GM21786 (cell line): ENCODE measurements around the gene CENPI.
A peak's percentile ranks its signal among the peaks of the same experiment; 100 is the strongest.
"Not testable (repeated sequence)": the region's sequence is repeated elsewhere in the genome, so short reads cannot be mapped to it uniquely, and the experiment has no call there.

ENCODE experiments used
- ATAC-seq: cut with Tn5 transposase; IDR thresholded peaks from one replicate; pipeline ENCODE4 v1.9.1; 2021; ENCODE audit not compliant: unreplicated experiment

CENPI gene

GRCh38 chrX:101097546-101098453, at the start of gene CENPI:
TSS of gene CENPI (plus strand) at chrX:101098204. CDS start at chrX:101101071, 2,867 bp downstream.
- ATAC-seq: peak; percentile 99

- ATAC-seq: peak; percentile 6
These were observed 46.9 kb upstream of the CENPI start for GRCh38 chrX:101051153-101051548.

GRCh38 chrX:101051549-101052302, 46.3 kb upstream of the CENPI start, which contains the start of gene TRMT2B:
TSS of gene TRMT2B (minus strand) at chrX:101052111. CDS start at chrX:101042289, 9,822 bp downstream.
- peak; percentile 91 for ATAC-seq

GRCh38 chrX:101056551-101056950, 41.5 kb upstream of the CENPI start:
- ATAC-seq: not testable (repeated sequence)

- peak; percentile 89 for ATAC-seq
These were observed 40.8 kb upstream of the CENPI start for GRCh38 chrX:101057093-101057714.

GRCh38 chrX:101062176-101062575, 35.8 kb upstream of the CENPI start:
- ATAC-seq: no peak

GRCh38 chrX:101071582-101071981, 26.4 kb upstream of the CENPI start:
- no peak for ATAC-seq

GRCh38 chrX:101078716-101079598, 19.0 kb upstream of the CENPI start, which contains the start of gene TMEM35A:
TSS of gene TMEM35A (plus strand) at chrX:101078879. CDS start at chrX:101079003, 124 bp downstream.
- ATAC-seq: no peak

- ATAC-seq: no peak
These were observed 18.2 kb upstream of the CENPI start for GRCh38 chrX:101079736-101080270.

- ATAC-seq: no peak
These were observed 17.5 kb upstream of the CENPI start for GRCh38 chrX:101080326-101081124.

- no peak for ATAC-seq
These were observed 16.8 kb upstream of the CENPI start for GRCh38 chrX:101081231-101081630.

- no peak for ATAC-seq
These were observed 6.2 kb upstream of the CENPI start for GRCh38 chrX:101091817-101092216.

- ATAC-seq: no peak
These were observed 10.3 kb downstream of the CENPI start for GRCh38 chrX:101108284-101108683.

- ATAC-seq: no peak
These were observed 19.7 kb downstream of the CENPI start for GRCh38 chrX:101117701-101118100.

- ATAC-seq: no peak
These were observed 38.2 kb downstream of the CENPI start for GRCh38 chrX:101136235-101136634.
